NCI-H69 (cell line): ENCODE measurements around the gene BABAM2.
"Not testable (repeated sequence)": the region's sequence is repeated elsewhere in the genome, so short reads cannot be mapped to it uniquely, and the experiment has no call there.

Experiments
- DNase-seq: peaks from one replicate; lab custom pipeline; 2025; lab: John Stamatoyannopoulos, UW

The BABAM2 gene

GRCh38 chr2:27881815-27882583 lies 8.5 kb upstream of the BABAM2 start:
- DNase-seq, result not testable (repeated sequence)

- not testable (repeated sequence) for DNase-seq
Observed at GRCh38 chr2:27882584-27882922, 8.0 kb upstream of the BABAM2 start.

GRCh38 chr2:27884601-27885000 lies 5.9 kb upstream of the BABAM2 start:
- no peak for DNase-seq

- no peak for DNase-seq
Observed at GRCh38 chr2:27885234-27885633, 5.3 kb upstream of the BABAM2 start.

- DNase-seq, result no peak
Observed at GRCh38 chr2:27885661-27886060, 4.9 kb upstream of the BABAM2 start.

- DNase-seq, result no peak
Observed at GRCh38 chr2:27886322-27886721, 4.2 kb upstream of the BABAM2 start.

- no peak for DNase-seq
Observed at GRCh38 chr2:27887111-27887510, 3.4 kb upstream of the BABAM2 start.

GRCh38 chr2:27887830-27888229 lies 2.7 kb upstream of the BABAM2 start:
- DNase-seq, result no peak

GRCh38 chr2:27888790-27889189 lies 1.7 kb upstream of the BABAM2 start:
- DNase-seq, result no peak

GRCh38 chr2:27889774-27890145 lies 769 bp upstream of the BABAM2 start:
- DNase-seq, result no peak

- DNase-seq, result peak; percentile 82
Observed at GRCh38 chr2:27890924-27891672, 569 bp downstream of the BABAM2 start.

GRCh38 chr2:27891673-27892105 lies 1.2 kb downstream of the BABAM2 start:
- DNase-seq, result no peak

- no peak for DNase-seq
Observed at GRCh38 chr2:27893006-27893405, 2.5 kb downstream of the BABAM2 start.

- DNase-seq, result no peak
Observed at GRCh38 chr2:27897717-27898116, 7.2 kb downstream of the BABAM2 start.

GRCh38 chr2:27901234-27901633 lies 10.7 kb downstream of the BABAM2 start:
- no peak for DNase-seq

- DNase-seq, result no peak
Observed at GRCh38 chr2:27902098-27902497, 11.6 kb downstream of the BABAM2 start.

- DNase-seq, result no peak
Observed at GRCh38 chr2:27903018-27903417, 12.5 kb downstream of the BABAM2 start.

- no peak for DNase-seq
Observed at GRCh38 chr2:27903649-27904404, 13.3 kb downstream of the BABAM2 start.

GRCh38 chr2:27904405-27904665 lies 13.8 kb downstream of the BABAM2 start:
- no peak for DNase-seq

GRCh38 chr2:27906074-27906473 lies 15.5 kb downstream of the BABAM2 start:
- no peak for DNase-seq

- no peak for DNase-seq
Observed at GRCh38 chr2:27907547-27907946, 17.0 kb downstream of the BABAM2 start.

GRCh38 chr2:27909901-27910300 lies 19.4 kb downstream of the BABAM2 start:
- DNase-seq, result no peak
